IMR-90 (cell line): ENCODE measurements around the gene RUNX3. TPM values are rescaled to one million over a fixed set of nuclear protein-coding genes. Genes with fewer than 3 reads are reported as not detected.
A peak's percentile ranks its signal among the peaks of the same experiment; 100 is the strongest.

Experiments
- ATAC-seq: fragments of 200-7000 bp; cut with Tn5 transposase; 2 replicates; pipeline ENCODE4 v1.9.1; 2020; ENCODE audit warnings: low read depth, mild to moderate bottlenecking, moderate library complexity
- BruUV-seq: library from RNA; stranded (reverse); fragments of 400-500 nt; replicated peaks from 2 replicates; lab custom pipeline; 2021; lab: Mats Ljungman, UMichigan
- CTCF ChIA-PET: fragments of 300-600 bp; formaldehyde crosslinking; extraction: SDS; loops from one replicate; lab custom pipeline; 2021; ENCODE audit warnings: antibody characterized with exemption; lab: Yijun Ruan, JAX
- POLR2A ChIA-PET: fragments of 300-600 bp; sonication (Branson Sonifier 250); formaldehyde crosslinking; loops from one replicate; lab custom pipeline; 2022; ENCODE audit warnings: antibody characterized with exemption; ENCODE audit not compliant: unreplicated experiment; lab: Charles Lee
- DNase-seq: peaks from one replicate; pipeline ENCODE4 v3.0.0; 2013
- H2AFZ ChIP-seq: replicated peaks from 2 replicates; pipeline ENCODE3; 2013; ENCODE audit warnings: low read length, mild to moderate bottlenecking; ENCODE audit not compliant: poor library complexity
- H2AK5ac ChIP-seq: 2 replicates; pipeline ENCODE4 v1.6.1; 2013; ENCODE audit warnings: low read depth, low read length, inconsistent platforms
- H2AK9ac ChIP-seq: replicated peaks from 2 replicates; pipeline ENCODE3; 2013; ENCODE audit warnings: mild to moderate bottlenecking, low read depth, low read length, moderate library complexity; ENCODE audit not compliant: poor library complexity
- H2BK120ac ChIP-seq: 2 replicates; pipeline ENCODE4 v1.6.1; 2013; ENCODE audit warnings: low read depth, low read length, inconsistent platforms
- H2BK15ac ChIP-seq: 3 replicates; pipeline ENCODE4 v1.6.1; 2013; ENCODE audit warnings: low read depth, low read length, inconsistent platforms
- H2BK20ac ChIP-seq: 2 replicates; pipeline ENCODE4 v1.6.1; 2013; ENCODE audit warnings: low read depth, mild to moderate bottlenecking, inconsistent platforms, low read length, moderate library complexity
- H2BK5ac ChIP-seq: 2 replicates; pipeline ENCODE4 v1.6.1; 2013; ENCODE audit warnings: mild to moderate bottlenecking, low read depth, low read length, inconsistent platforms; ENCODE audit not compliant: poor library complexity, severe bottlenecking
- H3K14ac ChIP-seq: replicated peaks from 2 replicates; pipeline ENCODE4 v1.6.1; 2013; ENCODE audit warnings: low read depth, low read length, inconsistent platforms
- H3K18ac ChIP-seq: 2 replicates; pipeline ENCODE4 v1.6.1; 2013; ENCODE audit warnings: low read depth, low read length, control low read depth
- H3K23ac ChIP-seq: 2 replicates; pipeline ENCODE4 v1.6.1; 2013; ENCODE audit warnings: low read depth, low read length, inconsistent platforms
- H3K27ac ChIP-seq: 2 replicates; pipeline ENCODE4 v1.5.1; 2013; ENCODE audit warnings: mild to moderate bottlenecking, control low read depth, low read length; ENCODE audit not compliant: insufficient read depth
- H3K27me3 ChIP-seq: 2 replicates; pipeline ENCODE4 v1.6.1; 2013; ENCODE audit warnings: low read length; ENCODE audit not compliant: control insufficient read depth, insufficient read depth
- H3K36me3 ChIP-seq: 2 replicates; pipeline ENCODE4 v1.6.1; 2013; ENCODE audit warnings: low read length, mixed read lengths; ENCODE audit not compliant: control insufficient read depth, insufficient read depth
- H3K4ac ChIP-seq: 2 replicates; pipeline ENCODE4 v1.6.1; 2013; ENCODE audit warnings: low read depth, low read length, inconsistent platforms
- H3K4me1 ChIP-seq: 2 replicates; pipeline ENCODE4 v1.6.1; 2013; ENCODE audit warnings: low read length, mixed read lengths; ENCODE audit not compliant: control insufficient read depth, insufficient read depth
- H3K4me2 ChIP-seq: 2 replicates; pipeline ENCODE4 v1.6.1; 2013; ENCODE audit warnings: low read depth, mild to moderate bottlenecking, control low read depth, low read length, moderate library complexity
- H3K4me3 ChIP-seq: 2 replicates; pipeline ENCODE4 v1.5.1; 2013; ENCODE audit warnings: low read depth, mild to moderate bottlenecking, control low read depth, low read length, moderate library complexity; ENCODE audit not compliant: insufficient read depth
- H3K56ac ChIP-seq: 2 replicates; pipeline ENCODE4 v1.6.1; 2013; ENCODE audit warnings: low read length, inconsistent platforms; ENCODE audit not compliant: insufficient read depth; ENCODE audit errors: extremely low read depth
- H3K79me1 ChIP-seq, 2 experiments: 2 replicates each; pipeline ENCODE4 v1.6.1; 2013; ENCODE audit warnings: low read length in 2 of 2, inconsistent platforms in 1 of 2, low read depth in 1 of 2
- H3K9ac ChIP-seq: 2 replicates; pipeline ENCODE4 v1.6.1; 2013; ENCODE audit warnings: low read depth, low read length, control low read depth
- H3K9me1 ChIP-seq: 2 replicates; pipeline ENCODE4 v1.6.1; 2013; ENCODE audit warnings: low read length, inconsistent platforms; ENCODE audit not compliant: insufficient read depth
- H3K9me3 ChIP-seq: 2 replicates; pipeline ENCODE4 v1.6.1; 2013; ENCODE audit warnings: low read length; ENCODE audit not compliant: control insufficient read depth, insufficient read depth
- H4K20me1 ChIP-seq: 2 replicates; pipeline ENCODE4 v1.6.1; 2013; ENCODE audit warnings: low read length, inconsistent platforms; ENCODE audit not compliant: insufficient read depth
- H4K5ac ChIP-seq: 2 replicates; pipeline ENCODE4 v1.6.1; 2013; ENCODE audit warnings: mild to moderate bottlenecking, low read depth, low read length, control low read depth
- H4K8ac ChIP-seq, 2 experiments: 2 replicates each; pipeline ENCODE4 v1.6.1; 2013; ENCODE audit warnings: low read depth in 2 of 2, low read length in 2 of 2, control low read depth in 1 of 2, inconsistent platforms in 1 of 2
- H4K91ac ChIP-seq: 2 replicates; pipeline ENCODE4 v1.6.1; 2013; ENCODE audit warnings: low read depth, low read length, inconsistent platforms; ENCODE audit not compliant: insufficient read depth
- CEBPB ChIP-seq: IDR thresholded peaks from 2 replicates; pipeline ENCODE4 v1.6.1; 2012; ENCODE audit warnings: low read depth, low read length, improper control_type of control experiment
- SMC3 ChIP-seq: fragments of 150-350 bp; IDR thresholded peaks from 2 replicates; pipeline ENCODE4 v1.6.1; 2016; ENCODE audit warnings: low read depth, mild to moderate bottlenecking, antibody characterized with exemption, low read length, moderate library complexity
- WGBS, 2 experiments: methylation state at CpG; one replicate each; pipeline versions ENCODE4 v1.1.5 to v1.1.7; 2013; ENCODE audit warnings: missing lambda C conversion rate in 2 of 2; ENCODE audit not compliant: insufficient read length in 1 of 2; ENCODE audit errors: extremely low coverage in 2 of 2; 5-methylcytosine and 5-hydroxymethylcytosine counted together
- dilution Hi-C: fragments of 300-500 bp; cut with HindIII; formaldehyde crosslinking; loops from one replicate; pipeline ENCODE4 v1.14.3; 2018; ENCODE audit warnings: low sequenced_read_pairs; ENCODE audit not compliant: unreplicated experiment
- in situ Hi-C: fragments of 300-500 bp; cut with MboI; formaldehyde crosslinking; loops from 3 replicates; pipeline ENCODE4 v1.14.3; 2019; ENCODE audit warnings: low sequenced_read_pairs, inconsistent platforms, mixed read lengths
- intact Hi-C: fragments of 100-400 bp; cut with micrococcal nuclease; formaldehyde crosslinking; loops from 2 replicates; pipeline ENCODE4 v1.10.0; 2022
- polyA plus RNA-seq, 3 experiments: library from polyadenylated mRNA; depleted of rRNA; stranded (reverse); fragments of >200 nt; gene quantifications; 2 replicates each; pipeline ENCODE4 v1.2.3, GENCODE V29; 2012; ENCODE audit warnings: low replicate concordance in 1 of 3
- total RNA-seq: library from RNA; depleted of rRNA; stranded (reverse); fragments of >200 nt; gene quantifications from 2 replicates; pipeline ENCODE4 v1.2.3, GENCODE V29; 2012

Gene RUNX3
- total and polyA plus RNA-seq, 2 of the 4 experiments (the other 2 are of a cell fraction) = 0.07 TPM; not detected in 1

- Histone ChIP-seq H4K20me1 (no peaks in the 10 kb centered on the region), H2AK5ac (no peak overlapping the region), H3K23ac (no peak overlapping the region), H3K36me3 (no peaks in the 10 kb centered on the region), H3K56ac (no peak overlapping the region), H2AK9ac (peak overlapping the region; percentile 5), H3K79me1 (no peaks in the 10 kb centered on the region), H2AFZ (no peak overlapping the region), H3K27ac (no peak overlapping the region), H3K9me1 (no peaks in the 10 kb centered on the region), H3K4me3 (no peak overlapping the region), H3K4me2 (no peak overlapping the region), H3K18ac (no peak overlapping the region), H3K4me1 (peaks cover 4% of the 10 kb centered on the region; the same call in 1 of the 2 replicates), H3K27me3 (no peaks in the 10 kb centered on the region; the same call in 1 of the 2 replicates), H2BK15ac (no peak overlapping the region), H3K9me3 (peaks cover 1% of the 10 kb centered on the region; the same call in 1 of the 2 replicates), H3K14ac (0 out of 2 replicates have a peak overlapping the region, but pooled peaks have one; percentile 10), H3K4ac (no peak overlapping the region), H2BK5ac (no peak overlapping the region), H4K91ac (no peak overlapping the region; the same call in 1 of the 2 replicates), H4K5ac (no peak overlapping the region), H4K8ac (no peak overlapping the region; a peak in 1 of 4 replicates), H3K9ac (no peak overlapping the region), H2BK20ac (no peak overlapping the region), H2BK120ac (no peak overlapping the region)
- 77% methylated on average over 7 of the region's 20 CpGs; no CpG with 5 or more reads in 1 of the 2 experiments for WGBS, 2 experiments
- dilution Hi-C loops = no loop called here
- TF ChIP-seq SMC3 (no peak), CEBPB (no peak)
- ATAC-seq (no peak), DNase-seq (no peak)
- POLR2A ChIA-PET = no interaction called here
- intact Hi-C loops = no loop called here
- CTCF ChIA-PET = interaction anchor here (0.6 to 1.4 kb wide), 2 partner anchors 13 to 60 kb away, joined by 3 to 4 read pairs; no protein-coding TSS in a partner anchor
- BruUV-seq = no TSS peak
- in situ Hi-C loops = no loop called here
Observed at GRCh38 chr1:24911651-24912155, 18.4 kb downstream of the RUNX3 start.
